ENCODE measurements around the gene COG3. TPM values are rescaled to one million over a fixed set of nuclear protein-coding genes. Genes with fewer than 3 reads are reported as not detected.

COG3 gene
- total and polyA plus RNA-seq, 2 of the 13 experiments (the other 11 are each of a cell fraction or from before 2014, with no cell fraction given) = 37.8 to 47.5 TPM

- TF ChIP-seq ZNF12 (CRISPR knock-in tag; IDR thresholded peaks at IDR 0.05) (no peak), CREB1 (IDR thresholded peaks at IDR 0.05) (0 out of 2 replicates have a peak, but pooled peaks have one; percentile 41), CREB1 (CRISPR knock-in tag; IDR thresholded peaks at IDR 0.05) (peak; percentile 69), BATF2 (CRISPR knock-in tag; IDR thresholded peaks at IDR 0.05) (no peak), ZNF749 (CRISPR knock-in tag; IDR thresholded peaks at IDR 0.05; ENCODE audit: borderline replicate concordance) (no peak), NCOA1 (CRISPR knock-in tag; IDR thresholded peaks at IDR 0.05) (no peak), IKZF5 (CRISPR knock-in tag; IDR thresholded peaks at IDR 0.05) (peak; percentile 68), ZMAT3 (CRISPR knock-in tag; conservative IDR thresholded peaks at IDR 0.05) (no peak), ZNF264 (CRISPR knock-in tag; IDR thresholded peaks at IDR 0.05) (0 out of 2 replicates have a peak, but pooled peaks have one; percentile 14), HCFC1 (IDR thresholded peaks at IDR 0.05; ENCODE audit: low read depth, low read length) (no peak), RERE (CRISPR knock-in tag; IDR thresholded peaks at IDR 0.05; ENCODE audit: low read depth) (0 out of 2 replicates have a peak, but pooled peaks have one; percentile 24), NBN (conservative IDR thresholded peaks at IDR 0.05) (no peak), TAF1 (CRISPR knock-in tag; IDR thresholded peaks at IDR 0.05) (no peak; the same call in 1 of the 2 replicates), CENPBD1 (CRISPR knock-in tag; IDR thresholded peaks at IDR 0.05; ENCODE audit: borderline replicate concordance, low read depth) (no peak), TCF12 (IDR thresholded peaks at IDR 0.05) (no peak), TCF12 (CRISPR knock-in tag; IDR thresholded peaks at IDR 0.05) (no peak), EHMT2 (IDR thresholded peaks at IDR 0.05; ENCODE audit: borderline replicate concordance, low read depth, low read length) (peak; percentile 19; the same call in 1 of the 2 replicates), ADNP (CRISPR knock-in tag; IDR thresholded peaks at IDR 0.05) (no peak), PBX3 (CRISPR knock-in tag; IDR thresholded peaks at IDR 0.05; ENCODE audit: borderline replicate concordance) (no peak), KAT8 (CRISPR knock-in tag; IDR thresholded peaks at IDR 0.05) (peak; percentile 41; the same call in 1 of the 2 replicates), ZNF580 (CRISPR knock-in tag; IDR thresholded peaks at IDR 0.05; ENCODE audit: borderline replicate concordance, low read depth) (no peak)
These were observed 30.0 kb upstream of the COG3 start (continued) for GRCh38 chr13:45434556-45435371.
